ENCODE data around the gene PRDX5. TPM values are rescaled to one million over a fixed set of nuclear protein-coding genes. Genes with fewer than 3 reads are reported as not detected.

Gene PRDX5
- total RNA-seq, 1 experiment from 2014 or later, result 267 TPM

DNA sequence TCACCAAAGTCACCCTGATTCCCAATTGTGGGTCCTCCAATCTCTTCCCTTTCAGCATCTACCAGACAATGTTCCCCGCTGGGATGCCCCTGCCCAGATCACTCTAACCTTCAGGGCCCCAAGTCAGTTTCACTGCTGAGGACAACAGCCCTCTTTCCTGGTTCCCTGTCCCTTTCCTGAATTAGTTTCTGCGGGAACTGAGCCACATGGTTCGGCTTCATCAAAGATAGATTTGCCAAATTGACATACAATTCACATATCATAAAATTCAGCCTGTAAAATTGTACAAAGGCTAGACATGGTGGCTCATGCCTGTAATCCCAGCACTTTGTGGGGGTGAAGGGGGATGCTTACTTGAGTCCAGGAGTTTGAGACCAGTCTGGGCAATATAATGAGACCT is 10.1 kb downstream of the PRDX5 start:
- H3K4me2 ChIP-seq (ENCODE audit: low read length), result no peak overlapping the region
- intact Hi-C loops (cut with micrococcal nuclease), result no loop called here
- H3K9me3 ChIP-seq (ENCODE audit: control insufficient read depth in 1 of 2, insufficient read depth in 1 of 2, low read depth in 1 of 2, low read length in 2 of 2), result no peaks in the 10 kb centered on the region
- no peak overlapping the region for H3K9ac ChIP-seq (ENCODE audit: low read length)
- RAD21 ChIA-PET (ENCODE audit: low non-redundant PET in 1 of 2, low total read pairs in 2 of 2, uncharacterized antibody in 2 of 2, unreplicated experiment in 2 of 2), result no interaction called here
- H3K27ac ChIP-seq (ENCODE audit: low read depth, low read length), result no peak overlapping the region
- H3K4me1 ChIP-seq (ENCODE audit: control insufficient read depth in 1 of 2, insufficient read depth in 2 of 2, low read length in 2 of 2), result peaks cover 16 to 37% of the 10 kb centered on the region in 2 experiments
- POLR2A ChIA-PET, result interaction anchor here (1.9 kb wide), 1 partner anchor 10 kb away, joined by 13 read pairs; the partner anchor contains the start of genes PRDX5 and TRMT112
- H3K4me3 ChIP-seq (replicated peaks in 1 of 2; ENCODE audit: low read depth in 1 of 2, low read length in 2 of 2), result no peak overlapping the region
- H2AFZ ChIP-seq (ENCODE audit: low read depth, low read length, poor library complexity, severe bottlenecking), result no peak overlapping the region
- CTCF ChIA-PET, result interaction anchor here (1.7 kb wide), 1 partner anchor 27 kb away, joined by 6 read pairs; no protein-coding TSS in a partner anchor
- no peaks in the 10 kb centered on the region for H3K27me3 ChIP-seq (ENCODE audit: insufficient read depth, low read length)
- no peaks in the 10 kb centered on the region for H4K20me1 ChIP-seq (ENCODE audit: insufficient read depth)
- ATAC-seq (no peak), DNase-seq (ENCODE audit: low read depth, low spot score) (no peak)
- no peaks in the 10 kb centered on the region for H3K36me3 ChIP-seq (ENCODE audit: control insufficient read depth in 1 of 2, insufficient read depth in 2 of 2, low read length in 2 of 2)
- BruUV-seq (replicated peaks), result no TSS peak
- no peak for TF ChIP-seq SP1 (IDR thresholded peaks at IDR 0.05; ENCODE audit: low read depth)
- no peak for TF ChIP-seq ZFX (IDR thresholded peaks at IDR 0.05)
- no peak for TF ChIP-seq SIN3A (IDR thresholded peaks at IDR 0.05; ENCODE audit: low read depth)
- TF ChIP-seq, protein P1, sequence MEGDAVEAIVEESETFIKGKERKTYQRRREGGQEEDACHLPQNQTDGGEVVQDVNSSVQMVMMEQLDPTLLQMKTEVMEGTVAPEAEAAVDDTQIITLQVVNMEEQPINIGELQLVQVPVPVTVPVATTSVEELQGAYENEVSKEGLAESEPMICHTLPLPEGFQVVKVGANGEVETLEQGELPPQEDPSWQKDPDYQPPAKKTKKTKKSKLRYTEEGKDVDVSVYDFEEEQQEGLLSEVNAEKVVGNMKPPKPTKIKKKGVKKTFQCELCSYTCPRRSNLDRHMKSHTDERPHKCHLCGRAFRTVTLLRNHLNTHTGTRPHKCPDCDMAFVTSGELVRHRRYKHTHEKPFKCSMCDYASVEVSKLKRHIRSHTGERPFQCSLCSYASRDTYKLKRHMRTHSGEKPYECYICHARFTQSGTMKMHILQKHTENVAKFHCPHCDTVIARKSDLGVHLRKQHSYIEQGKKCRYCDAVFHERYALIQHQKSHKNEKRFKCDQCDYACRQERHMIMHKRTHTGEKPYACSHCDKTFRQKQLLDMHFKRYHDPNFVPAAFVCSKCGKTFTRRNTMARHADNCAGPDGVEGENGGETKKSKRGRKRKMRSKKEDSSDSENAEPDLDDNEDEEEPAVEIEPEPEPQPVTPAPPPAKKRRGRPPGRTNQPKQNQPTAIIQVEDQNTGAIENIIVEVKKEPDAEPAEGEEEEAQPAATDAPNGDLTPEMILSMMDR (IDR thresholded peaks at IDR 0.05 in 2 of 3, conservative IDR thresholded peaks at IDR 0.05 in 1 of 3; ENCODE audit: borderline replicate concordance in 1 of 3, insufficient read depth in 1 of 3, low read depth in 2 of 3, low read length in 2 of 3), result no peak
- no peak for TF ChIP-seq POLR2A (IDR thresholded peaks at IDR 0.05; ENCODE audit: borderline replicate concordance, extremely low read depth, insufficient read depth, insufficient read length)
- no peak for TF ChIP-seq EZH2 (IDR thresholded peaks at IDR 0.05)
- no peak for TF ChIP-seq TCF7L2 (IDR thresholded peaks at IDR 0.05; ENCODE audit: borderline replicate concordance, extremely low read depth, insufficient read depth, insufficient read length)
- no peak for TF ChIP-seq CEBPB (IDR thresholded peaks at IDR 0.05; ENCODE audit: low read depth)
- TF ChIP-seq, protein P2, sequence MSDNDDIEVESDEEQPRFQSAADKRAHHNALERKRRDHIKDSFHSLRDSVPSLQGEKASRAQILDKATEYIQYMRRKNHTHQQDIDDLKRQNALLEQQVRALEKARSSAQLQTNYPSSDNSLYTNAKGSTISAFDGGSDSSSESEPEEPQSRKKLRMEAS (IDR thresholded peaks at IDR 0.05), result no peak
- TF ChIP-seq CBX3 (IDR thresholded peaks at IDR 0.05; ENCODE audit: low read depth), result no peak
- TF ChIP-seq RAD21 (IDR thresholded peaks at IDR 0.05; ENCODE audit: low read depth), result no peak
- TF ChIP-seq EZH2phosphoT487 (IDR thresholded peaks at IDR 0.05; ENCODE audit: borderline replicate concordance), result no peak
- no peak for TF ChIP-seq POLR2AphosphoS5 (IDR thresholded peaks at IDR 0.05; ENCODE audit: low read depth, low read length)
- TF ChIP-seq ELF1 (IDR thresholded peaks at IDR 0.05; ENCODE audit: borderline replicate concordance, low read depth), result no peak
- no peak for TF ChIP-seq ZNF274 (IDR thresholded peaks at IDR 0.05; ENCODE audit: low read depth, low read length)
- TF ChIP-seq SRF (IDR thresholded peaks at IDR 0.05; ENCODE audit: low read depth), result no peak
- TF ChIP-seq FOSL1 (IDR thresholded peaks at IDR 0.05; ENCODE audit: low read depth), result no peak
- H3K79me2 ChIP-seq (ENCODE audit: insufficient read depth, low read length), result no peaks in the 10 kb centered on the region
- H3K9me2 ChIP-seq (ENCODE audit: insufficient read depth), result no peaks in the 10 kb centered on the region

Measured in HCT116 (cell line).